ENCODE measurements around the gene CCS. TPM values are rescaled to one million over a fixed set of nuclear protein-coding genes. Genes with fewer than 3 reads are reported as not detected.
"Not testable (repeated sequence)": the region's sequence is repeated elsewhere in the genome, so short reads cannot be mapped to it uniquely, and the experiment has no call there.

Gene CCS
- total RNA-seq, 1 donor from 2014 or later = 28.0 TPM

DNA sequence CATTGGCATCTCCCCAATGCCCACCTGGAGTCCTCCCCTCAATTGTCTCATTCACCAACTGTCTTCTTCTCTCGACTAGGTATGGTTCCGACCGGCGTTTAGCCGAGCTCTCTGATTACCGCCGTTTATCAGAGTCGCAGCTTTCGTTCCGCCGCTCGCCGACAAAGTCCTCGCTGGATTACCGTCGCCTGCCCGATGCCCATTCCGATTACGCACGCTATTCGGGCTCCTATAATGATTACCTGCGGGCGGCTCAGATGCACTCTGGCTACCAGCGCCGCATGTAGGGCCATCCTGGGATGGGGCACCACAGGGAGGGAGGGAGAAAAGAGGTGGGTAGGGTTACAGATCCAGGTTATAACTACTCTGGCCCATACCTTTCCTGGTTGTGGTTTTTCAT lies 33.4 kb downstream of the CCS start:
- no peak for DNase-seq (ENCODE audit: low read depth in 2 of 2)

DNA sequence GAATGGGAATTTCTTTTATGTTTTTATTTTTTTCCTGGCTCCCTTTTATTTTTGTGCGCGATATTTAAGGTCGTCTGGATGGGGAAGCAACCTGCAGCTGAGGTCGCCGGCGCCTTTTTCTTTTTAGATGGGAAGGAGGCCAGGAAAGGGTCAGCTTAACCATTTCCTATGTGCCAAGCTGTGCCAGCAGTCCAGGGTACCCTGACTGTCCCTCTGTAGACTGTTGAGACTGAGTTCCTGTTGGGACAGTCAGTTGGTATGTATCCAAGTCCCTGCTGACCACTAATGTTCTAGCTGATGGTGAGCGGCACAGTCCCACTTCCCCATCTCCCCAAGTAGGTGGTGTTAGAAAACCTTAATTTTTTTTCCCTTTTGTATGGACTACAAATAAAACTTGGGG lies 33.9 kb downstream of the CCS start:
- no peak for DNase-seq (ENCODE audit: low read depth in 2 of 2)

DNA sequence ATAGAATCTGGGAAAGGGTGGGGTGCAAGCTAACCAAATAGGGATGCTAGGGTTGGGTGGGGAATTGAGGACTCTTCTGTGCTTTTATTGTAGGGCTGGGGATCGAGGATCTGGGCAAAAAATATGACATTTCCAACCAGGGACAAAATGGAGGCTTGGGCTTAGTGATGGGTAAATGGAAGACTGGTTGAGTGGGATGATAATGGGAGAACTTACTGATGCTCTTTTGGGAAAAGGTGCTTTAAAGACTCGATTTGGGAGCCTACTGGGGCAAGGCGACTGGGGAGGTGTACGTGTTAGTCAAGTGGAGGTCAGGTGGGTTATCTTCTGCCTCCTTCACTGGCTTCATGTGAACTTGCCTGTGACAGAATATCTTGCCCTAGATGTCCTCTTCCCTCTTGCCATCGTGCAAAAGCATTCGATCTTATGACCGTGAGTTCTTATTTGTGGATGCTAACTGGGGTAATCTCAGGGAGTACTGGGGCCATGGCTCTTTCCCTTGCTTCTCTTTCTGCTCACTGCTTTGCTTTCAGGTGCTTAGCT lies 35.1 kb downstream of the CCS start:
- no peak for DNase-seq (ENCODE audit: low read depth in 2 of 2)

DNA sequence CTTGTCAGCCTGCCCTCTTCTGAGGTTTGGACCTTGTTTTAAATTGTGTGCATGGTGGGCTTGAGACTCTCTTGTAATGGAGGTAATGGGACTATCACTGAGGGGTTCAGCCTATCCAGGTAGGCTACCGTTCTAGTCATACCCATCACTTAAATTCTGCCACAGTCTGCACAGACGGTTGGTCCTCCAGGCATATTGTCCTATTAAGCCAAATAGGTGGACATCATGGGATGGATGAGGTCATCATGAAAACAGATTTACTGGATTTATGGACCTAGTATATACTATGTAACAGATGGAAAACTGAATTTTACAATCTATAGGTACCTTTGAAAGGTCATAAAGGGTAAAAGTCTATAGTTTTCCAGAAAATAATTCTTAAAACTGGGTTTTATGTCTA lies 36.4 kb downstream of the CCS start:
- no peak for DNase-seq (ENCODE audit: low read depth in 2 of 2)

DNA sequence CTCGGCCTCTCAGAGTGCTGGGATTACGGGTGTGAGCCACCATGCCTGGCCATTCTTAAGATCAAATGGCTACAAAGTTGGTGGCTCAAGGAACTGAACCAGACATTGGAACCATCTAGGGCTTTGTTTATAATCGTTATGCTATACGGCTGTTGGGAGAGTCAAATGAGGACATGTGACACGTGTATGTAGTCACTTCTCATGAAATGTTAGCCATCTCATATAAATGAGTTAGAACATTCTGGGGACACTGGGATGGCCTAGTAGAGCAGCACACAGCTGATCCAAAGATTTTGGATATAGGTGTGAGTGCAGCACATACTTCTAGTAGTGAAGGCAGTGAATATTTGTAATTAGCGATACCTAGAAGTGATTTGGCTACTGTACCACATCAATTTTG lies 38.9 kb downstream of the CCS start:
- no peak for DNase-seq (ENCODE audit: low read depth in 2 of 2)

DNA sequence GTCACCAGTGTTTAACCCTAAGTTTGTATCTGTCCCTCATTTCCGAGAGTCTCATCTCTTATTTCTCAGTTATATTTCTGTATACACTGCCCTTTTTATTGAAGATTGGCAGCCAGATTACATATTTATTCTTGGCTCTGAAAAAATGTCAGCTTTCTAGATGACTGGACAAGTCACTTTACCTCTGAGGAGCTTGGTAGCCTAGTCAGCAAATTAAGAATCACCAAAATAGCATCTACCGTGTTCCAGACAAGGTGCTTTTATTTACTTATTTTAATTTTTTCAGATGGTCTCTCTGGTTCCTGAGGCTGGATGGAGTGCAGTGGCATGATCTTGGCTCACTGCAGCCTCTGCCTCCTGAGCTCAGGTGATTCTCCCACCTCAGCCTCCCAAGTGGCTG lies 40.0 kb downstream of the CCS start:
- no peak for DNase-seq (ENCODE audit: low read depth in 2 of 2)

DNA sequence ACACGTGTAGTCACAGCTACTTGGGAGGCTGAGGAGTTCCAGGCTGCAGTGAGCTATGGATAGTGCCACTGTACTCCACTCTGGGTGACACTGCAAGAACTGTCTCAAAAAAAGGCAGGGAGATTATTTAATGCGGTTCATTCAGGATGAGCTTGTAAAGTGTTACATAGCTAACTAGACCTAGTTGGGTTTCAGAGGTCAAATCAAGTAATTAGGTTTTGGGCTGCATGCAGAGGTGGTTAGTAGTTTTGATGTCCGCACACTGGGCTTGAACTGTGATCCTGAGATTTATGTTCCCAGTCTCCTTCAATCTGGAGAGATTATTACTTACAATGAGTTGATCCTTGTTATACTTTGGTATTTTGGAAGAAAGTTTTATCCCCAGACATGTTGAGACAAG lies 43.4 kb downstream of the CCS start:
- DNase-seq (ENCODE audit: low read depth in 2 of 2) = no peak

DNA sequence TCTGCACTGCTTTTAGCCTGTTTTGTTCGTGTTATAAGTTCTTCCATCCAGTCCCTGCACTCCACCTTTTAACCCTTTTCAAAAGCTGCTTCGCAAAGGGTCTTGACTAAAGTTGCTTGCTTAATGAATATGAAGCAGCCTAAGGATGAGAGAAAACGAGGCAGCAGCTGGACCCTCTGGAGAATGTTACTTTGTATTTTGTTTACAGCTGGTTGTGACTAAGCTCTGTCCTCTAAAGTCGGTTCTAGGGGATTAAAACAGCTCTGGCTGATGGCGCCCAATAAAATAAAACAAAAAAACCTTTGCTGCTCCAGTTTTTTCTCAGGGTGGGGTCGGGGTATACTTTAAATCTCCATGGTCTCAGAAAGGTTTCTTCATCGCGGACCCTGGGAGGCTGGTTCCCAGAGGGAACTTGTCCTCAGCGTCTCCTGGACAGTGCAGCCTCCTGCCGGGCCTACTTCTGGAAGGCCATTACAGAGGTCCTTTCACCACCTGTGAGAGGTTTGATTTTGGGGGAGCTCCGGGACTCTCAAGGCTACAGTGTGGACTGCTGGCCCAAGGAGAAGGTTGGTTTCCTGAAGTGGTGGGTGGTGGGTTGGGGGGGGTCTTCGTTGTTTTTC lies 44.7 kb downstream of the CCS start:
- no peak for DNase-seq (ENCODE audit: low read depth in 2 of 2)

DNA sequence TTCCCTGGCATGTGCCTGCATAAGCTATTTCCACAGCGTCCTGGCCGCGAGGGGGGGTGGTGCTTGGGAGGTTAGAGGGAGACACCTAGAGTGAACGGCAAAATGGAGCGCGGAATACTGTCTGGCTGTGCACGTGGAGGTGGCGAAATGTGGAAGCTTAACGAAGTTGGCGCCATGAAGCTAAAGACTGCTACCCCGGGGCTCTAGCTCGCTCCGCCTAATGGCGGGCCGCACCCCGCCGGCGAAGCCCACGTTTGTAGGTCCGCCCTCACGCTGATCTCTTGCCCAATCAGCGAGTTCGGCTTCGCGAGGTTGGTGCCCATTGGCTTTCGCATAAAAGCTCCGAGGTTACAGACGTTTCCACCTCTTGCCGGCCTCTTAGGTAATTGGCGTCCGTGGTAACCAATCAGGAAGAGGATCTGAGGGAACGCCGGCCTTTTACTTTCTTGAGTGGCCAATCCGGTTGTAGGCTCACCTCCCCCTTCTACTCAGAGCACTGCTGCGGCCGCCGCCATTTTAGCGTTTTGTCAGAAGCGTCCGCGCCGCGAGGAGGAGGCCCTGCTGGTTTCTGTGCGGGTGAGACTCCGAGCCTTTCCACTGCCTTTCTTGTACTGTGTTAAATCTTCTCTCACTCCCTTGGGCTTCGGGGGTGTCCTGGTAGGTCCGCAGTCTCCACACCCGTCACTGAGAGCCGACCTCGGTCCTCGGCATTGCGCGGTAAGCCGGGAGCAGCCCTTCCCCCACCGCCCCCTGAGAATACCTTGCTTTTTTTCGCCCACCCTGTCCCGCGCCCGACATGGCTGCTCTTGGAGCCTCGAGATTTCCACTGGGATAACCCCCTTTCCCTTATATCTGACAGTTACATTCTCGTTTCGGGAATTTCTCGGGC lies 45.4 kb downstream of the CCS start, which contains the start of gene RBM4:
Gene RBM4 (plus strand): TSS at position 527 of the 889 bp plus-strand sequence. CDS start 1,009 bp downstream, outside the sequence.
- peak; percentile 100 for DNase-seq (ENCODE audit: low read depth in 2 of 2)

DNA sequence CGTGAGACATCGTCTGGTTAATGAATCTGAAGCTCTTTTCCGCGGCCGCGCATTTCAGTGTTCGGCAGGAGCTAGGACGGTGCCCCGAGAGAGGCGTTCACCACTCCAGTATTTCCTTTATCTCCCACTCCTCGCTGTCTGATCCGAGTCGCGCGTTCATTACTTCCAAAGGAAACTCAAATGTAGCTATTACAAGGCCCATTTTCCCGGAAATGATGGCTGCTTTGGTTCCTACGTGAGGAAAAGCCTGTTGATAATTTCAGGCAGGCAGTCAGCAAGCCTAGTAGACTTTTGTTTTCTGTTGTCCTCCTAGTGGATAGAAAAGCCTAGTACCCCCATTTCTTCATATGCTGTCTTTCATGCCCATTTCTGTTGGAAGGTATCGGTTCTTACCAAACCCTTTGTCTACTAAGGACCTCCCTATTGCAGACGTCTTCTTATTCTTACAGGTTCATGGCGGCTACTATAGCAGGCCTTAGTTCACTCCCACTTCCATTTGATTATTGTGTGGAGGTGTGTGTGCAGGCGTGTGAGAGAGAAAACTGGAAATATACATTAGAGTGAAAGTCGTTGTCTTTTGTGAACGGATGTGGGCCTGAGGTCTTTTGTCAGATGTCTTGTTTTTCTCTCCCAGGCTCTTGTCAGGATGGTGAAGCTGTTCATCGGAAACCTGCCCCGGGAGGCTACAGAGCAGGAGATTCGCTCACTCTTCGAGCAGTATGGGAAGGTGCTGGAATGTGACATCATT lies 46.3 kb downstream of the CCS start:
- DNase-seq (ENCODE audit: low read depth in 2 of 2) = peak; percentile 40 to 57

DNA sequence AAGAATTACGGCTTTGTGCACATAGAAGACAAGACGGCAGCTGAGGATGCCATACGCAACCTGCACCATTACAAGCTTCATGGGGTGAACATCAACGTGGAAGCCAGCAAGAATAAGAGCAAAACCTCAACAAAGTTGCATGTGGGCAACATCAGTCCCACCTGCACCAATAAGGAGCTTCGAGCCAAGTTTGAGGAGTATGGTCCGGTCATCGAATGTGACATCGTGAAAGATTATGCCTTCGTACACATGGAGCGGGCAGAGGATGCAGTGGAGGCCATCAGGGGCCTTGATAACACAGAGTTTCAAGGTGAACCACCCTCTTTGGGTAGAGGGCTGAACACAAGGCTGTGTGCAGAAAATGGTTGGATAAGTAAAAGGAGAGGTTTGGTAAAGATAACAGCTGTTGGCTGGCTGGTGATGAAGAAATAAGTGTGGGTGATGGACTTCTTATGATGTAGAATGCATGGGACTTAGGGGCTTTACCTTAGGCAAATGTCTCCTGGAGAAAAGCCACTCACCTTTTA lies 46.9 kb downstream of the CCS start:
- DNase-seq (ENCODE audit: low read depth in 2 of 2) = not testable (repeated sequence)

DNA sequence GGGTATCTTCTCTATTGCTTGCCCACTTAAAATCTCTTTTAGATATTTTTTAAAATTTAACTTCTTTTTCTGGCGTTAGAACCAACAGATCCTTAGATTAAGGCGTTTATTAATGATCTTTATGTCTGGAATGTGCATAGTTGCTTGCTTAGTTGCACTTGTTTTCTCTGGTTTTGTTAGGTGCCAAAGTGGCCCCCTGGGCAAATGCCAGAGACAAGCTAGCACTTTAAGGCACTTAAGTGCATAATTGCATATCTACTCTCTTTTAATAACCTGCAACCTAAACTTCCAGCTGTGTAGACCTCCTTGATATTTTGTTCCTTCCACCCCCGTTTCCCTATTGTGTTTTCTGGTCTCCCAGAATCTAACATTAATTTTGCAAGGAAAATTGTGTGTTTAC lies 48.8 kb downstream of the CCS start:
- no peak for DNase-seq (ENCODE audit: low read depth in 2 of 2)

DNA sequence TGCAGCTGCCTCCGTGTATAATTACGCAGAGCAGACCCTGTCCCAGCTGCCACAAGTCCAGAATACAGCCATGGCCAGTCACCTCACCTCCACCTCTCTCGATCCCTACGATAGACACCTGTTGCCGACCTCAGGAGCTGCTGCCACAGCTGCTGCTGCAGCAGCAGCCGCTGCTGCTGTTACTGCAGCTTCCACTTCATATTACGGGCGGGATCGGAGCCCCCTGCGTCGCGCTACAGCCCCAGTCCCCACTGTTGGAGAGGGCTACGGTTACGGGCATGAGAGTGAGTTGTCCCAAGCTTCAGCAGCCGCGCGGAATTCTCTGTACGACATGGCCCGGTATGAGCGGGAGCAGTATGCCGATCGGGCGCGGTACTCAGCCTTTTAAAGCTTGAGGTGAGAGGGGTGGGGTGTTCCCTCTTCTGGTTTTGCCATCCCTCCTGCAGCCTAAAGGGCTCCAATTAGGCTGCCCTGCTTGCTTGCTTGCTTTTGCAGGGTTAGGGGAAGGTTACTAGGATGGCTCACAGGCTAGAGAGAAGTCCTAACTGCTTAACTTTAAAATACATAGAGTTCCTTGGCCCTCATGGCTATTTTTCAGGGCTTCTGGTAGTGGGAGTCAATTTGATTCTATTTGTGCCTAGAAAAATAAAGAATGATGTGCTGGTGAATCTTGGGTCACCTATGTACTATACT lies 50.9 kb downstream of the CCS start:
- no peak for DNase-seq (ENCODE audit: low read depth in 2 of 2)

DNA sequence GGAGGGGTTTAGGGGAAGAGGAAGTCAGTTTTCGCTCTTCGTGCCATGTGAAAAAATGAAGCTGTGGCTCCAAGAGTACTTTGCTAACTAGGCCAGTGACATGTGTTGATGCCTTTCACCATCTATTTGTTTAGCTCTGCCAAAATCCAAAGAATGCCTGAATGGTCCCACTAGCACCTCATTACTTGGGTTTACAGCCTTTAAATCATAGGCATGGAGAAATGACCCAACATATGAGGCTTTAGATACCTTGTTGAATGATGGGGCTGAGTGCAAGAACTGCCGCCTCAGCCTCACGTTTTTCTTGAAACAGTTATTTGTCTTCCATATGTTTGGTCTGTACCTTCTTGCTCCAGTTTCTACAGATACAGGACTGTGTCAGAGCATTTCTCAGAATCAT lies 53.8 kb downstream of the CCS start:
- no peak for DNase-seq (ENCODE audit: low read depth in 2 of 2)

DNA sequence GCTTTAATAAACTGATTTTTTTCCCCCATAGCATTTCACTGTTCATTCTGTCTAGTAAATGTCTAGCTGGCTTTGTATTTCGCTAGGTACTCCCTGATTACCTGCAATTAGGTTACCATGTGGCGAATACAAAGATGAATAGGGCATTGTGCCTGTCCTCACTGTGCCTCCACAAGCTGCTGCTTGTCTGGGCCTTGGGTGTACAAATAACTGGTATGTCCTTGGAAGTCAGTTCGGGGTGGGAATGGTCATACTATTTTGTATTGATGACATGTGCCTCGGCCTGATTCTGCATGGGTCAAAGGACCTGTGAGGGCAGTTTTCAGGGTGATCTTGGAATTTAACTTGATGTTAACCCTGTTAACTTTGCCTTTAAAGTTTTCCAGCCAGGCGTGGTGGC lies 56.9 kb downstream of the CCS start:
- no peak for DNase-seq (ENCODE audit: low read depth in 2 of 2)

DNA sequence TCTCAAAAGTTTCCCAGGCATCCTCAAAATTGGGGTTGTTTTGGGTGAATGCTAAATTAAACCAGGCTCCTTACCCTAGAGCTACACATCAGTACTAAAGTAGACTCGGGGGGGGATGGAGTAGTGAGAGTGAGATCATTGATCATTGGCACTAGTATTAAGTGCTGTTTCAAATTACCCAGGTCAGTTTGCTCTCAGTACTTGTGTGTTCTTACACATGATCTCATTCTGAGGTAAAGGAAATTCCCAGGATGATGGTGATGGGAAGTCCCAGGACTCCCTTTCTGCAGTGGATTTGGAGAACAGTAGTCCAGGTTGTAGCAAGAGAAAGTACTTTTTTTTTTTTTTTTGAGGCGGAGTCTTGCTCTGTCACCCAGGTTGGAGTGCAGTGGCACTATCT lies 58.0 kb downstream of the CCS start:
- no peak for DNase-seq (ENCODE audit: low read depth in 2 of 2)

DNA sequence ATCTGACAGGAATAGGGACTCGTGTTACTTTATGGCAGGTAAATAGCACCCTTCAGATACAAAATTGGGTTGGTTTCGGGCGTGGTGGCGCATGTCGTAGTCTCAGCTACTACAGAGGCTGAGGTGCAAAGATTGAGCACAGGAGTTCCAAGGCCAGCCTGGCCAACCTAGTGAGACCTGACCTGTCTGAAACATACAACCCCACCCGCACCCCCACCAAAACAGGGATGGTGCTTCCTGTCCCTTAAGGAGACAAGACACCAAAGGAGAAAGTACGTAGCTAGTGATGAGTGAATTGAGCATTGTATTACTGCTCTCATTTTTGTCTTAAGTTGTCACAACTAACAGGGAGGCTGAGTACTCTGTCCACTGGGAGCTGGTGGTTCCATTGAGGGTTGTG lies 59.7 kb downstream of the CCS start:
- DNase-seq (ENCODE audit: low read depth in 2 of 2) = no peak

DNA sequence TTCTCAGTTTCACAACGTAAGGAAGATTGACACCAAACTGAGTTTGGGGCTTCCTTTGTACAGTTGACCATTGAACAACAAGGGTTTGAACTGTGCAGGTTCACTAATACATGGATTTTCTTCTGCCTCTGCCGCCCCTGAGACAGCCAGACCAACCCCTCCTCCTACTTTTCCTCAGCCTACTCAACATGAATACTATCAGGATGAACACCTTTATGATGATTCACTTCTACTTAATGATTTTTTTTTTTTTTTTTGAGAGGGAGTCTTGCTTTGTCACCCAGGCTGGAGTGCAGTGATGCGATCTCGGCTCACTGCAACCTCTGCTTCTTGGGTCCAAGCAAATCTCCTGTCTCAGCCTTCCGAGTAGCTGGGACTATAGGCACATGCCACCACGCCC lies 60.1 kb downstream of the CCS start:
- no peak for DNase-seq (ENCODE audit: low read depth in 2 of 2)

Data from dermis microvascular lymphatic vessel endothelial cell (primary cell).